GM19438 (cell line): ENCODE data around the gene CNNM3.
"Not testable (repeated sequence)": the region's sequence is repeated elsewhere in the genome, so short reads cannot be mapped to it uniquely, and the experiment has no call there.

ENCODE experiments used
- ATAC-seq: cut with Tn5 transposase; IDR thresholded peaks from one replicate; pipeline ENCODE4 v1.9.1; 2021; ENCODE audit warnings: low read depth; ENCODE audit not compliant: unreplicated experiment

Gene CNNM3

GRCh38 chr2:96860065-96861029, 44.3 kb downstream of the CNNM3 start:
- ATAC-seq = no peak

- ATAC-seq = no peak
These were observed 45.0 kb downstream of the CNNM3 start for GRCh38 chr2:96861074-96861473.

- not testable (repeated sequence) for ATAC-seq
These were observed 47.0 kb downstream of the CNNM3 start for GRCh38 chr2:96863056-96863455.

- ATAC-seq = no peak
These were observed 47.7 kb downstream of the CNNM3 start for GRCh38 chr2:96863575-96864342.

GRCh38 chr2:96864343-96865091, 48.4 kb downstream of the CNNM3 start:
- ATAC-seq = no peak

GRCh38 chr2:96865654-96866053, 49.6 kb downstream of the CNNM3 start:
- ATAC-seq = no peak

GRCh38 chr2:96866149-96866548, 50.1 kb downstream of the CNNM3 start:
- no peak for ATAC-seq

- ATAC-seq = no peak
These were observed 50.5 kb downstream of the CNNM3 start for GRCh38 chr2:96866586-96866985.

- ATAC-seq = no peak
These were observed 51.1 kb downstream of the CNNM3 start for GRCh38 chr2:96866986-96867755.

- ATAC-seq = no peak
These were observed 51.9 kb downstream of the CNNM3 start for GRCh38 chr2:96867756-96868554.

- no peak for ATAC-seq
These were observed 52.6 kb downstream of the CNNM3 start for GRCh38 chr2:96868555-96869280.

GRCh38 chr2:96869281-96869821, 53.3 kb downstream of the CNNM3 start:
- ATAC-seq = no peak

- ATAC-seq = no peak
These were observed 54.0 kb downstream of the CNNM3 start, which contains the start of gene SEMA4C for GRCh38 chr2:96869822-96870625. Gene SEMA4C, minus strand, starts transcription at chr2:96870080. Its CDS starts 2,194 bp downstream, at chr2:96867886.

- ATAC-seq = no peak
These were observed 54.7 kb downstream of the CNNM3 start for GRCh38 chr2:96870626-96871255.

GRCh38 chr2:96872591-96873349, 56.7 kb downstream of the CNNM3 start:
- ATAC-seq = no peak

GRCh38 chr2:96873651-96874096, 57.6 kb downstream of the CNNM3 start:
- ATAC-seq = no peak
